ENCODE measurements around the gene LRCOL1. TPM values are rescaled to one million over a fixed set of nuclear protein-coding genes. Genes with fewer than 3 reads are reported as not detected.

Gene LRCOL1
- total RNA-seq: 1.6 TPM

DNA sequence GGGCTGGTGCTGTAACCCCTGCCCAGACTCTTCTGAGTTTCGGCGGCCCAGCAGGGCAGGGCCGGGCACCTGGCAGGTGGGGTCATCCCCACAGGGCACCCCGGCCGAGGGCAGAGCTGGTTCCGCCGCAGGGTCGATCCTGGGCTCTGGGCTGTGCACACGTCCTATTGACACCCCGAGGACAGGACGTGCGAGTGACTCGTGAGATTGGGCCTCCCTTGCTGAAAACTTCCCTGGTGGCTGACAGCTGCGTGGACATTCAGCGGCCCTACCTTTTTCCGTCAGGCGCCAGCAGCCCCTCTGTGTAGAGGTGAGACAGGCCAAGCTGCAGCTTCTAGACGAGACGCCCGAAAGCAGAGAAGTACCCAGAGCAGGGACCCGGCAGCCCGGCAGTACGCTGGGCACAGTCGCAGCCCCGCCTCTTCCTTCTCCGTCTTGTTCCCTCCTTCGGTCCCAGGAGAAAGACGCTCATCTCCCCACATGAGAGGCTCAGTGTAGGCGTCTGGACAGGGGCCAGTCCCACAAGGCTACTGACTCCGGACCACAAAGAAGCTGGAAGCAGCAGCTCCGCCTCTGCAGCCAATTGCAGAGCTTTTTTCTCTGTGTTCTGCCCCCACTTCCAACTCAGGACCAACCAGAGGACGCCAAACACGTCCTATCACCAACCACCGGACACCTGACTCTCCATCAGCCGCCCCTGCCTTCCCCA, at the start of gene LRCOL1:
LRCOL1 (minus strand) TSS at position 532 of the 709 bp plus-strand sequence. CDS start 4,331 bp downstream, outside the sequence.

DNA sequence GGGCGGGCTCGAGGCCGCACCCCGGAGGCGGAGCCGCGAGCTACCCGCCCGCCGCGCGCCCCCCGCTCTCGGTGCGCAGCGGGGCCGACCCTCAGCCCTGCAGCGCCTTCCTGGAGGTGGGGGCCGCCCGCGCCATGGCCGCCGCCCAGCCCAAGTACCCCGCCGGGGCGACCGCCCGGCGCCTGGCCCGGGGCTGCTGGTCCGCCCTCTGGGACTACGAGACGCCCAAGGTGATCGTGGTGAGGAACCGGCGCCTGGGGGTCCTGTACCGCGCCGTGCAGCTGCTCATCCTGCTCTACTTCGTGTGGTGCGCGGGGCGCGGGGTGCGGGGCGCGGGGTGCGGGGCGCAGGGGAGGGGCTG, 8.3 kb upstream of the LRCOL1 start, which contains the start of gene P2RX2:
P2RX2 (plus strand) TSS at position 94 of the 361 bp plus-strand sequence; CDS start at position 135, 41 bp downstream.

Small RNAs within 50 kb of the gene (small RNA-seq; reads per million reads assigned to genes)
- gene MIR6763 (ENCODE audit: low replicate concordance): not detected

Other genes starting within 250 kb of the LRCOL1 start
- gene FBRSL1, start 120.4 kb downstream of the LRCOL1 start, total RNA-seq: 18.7 TPM
- 1.5 TPM for gene P2RX2, start 8.2 kb upstream of the LRCOL1 start, total RNA-seq
- 79.2 TPM for gene POLE, start 76.8 kb upstream of the LRCOL1 start, total RNA-seq
- 58.0 TPM for gene PXMP2, start 77.0 kb upstream of the LRCOL1 start, total RNA-seq
- 28.4 TPM for gene PGAM5, start 100.3 kb upstream of the LRCOL1 start, total RNA-seq
- gene ANKLE2, start 151.2 kb upstream of the LRCOL1 start, total RNA-seq: 47.8 TPM
- gene GOLGA3, start 218.3 kb upstream of the LRCOL1 start, total RNA-seq: 44.4 TPM